Retinal pigment epithelial cell (primary cell): ENCODE results near the gene DAAM2.

Experiments used
- DNase-seq: peaks from one replicate; pipeline ENCODE4 v3.0.0-alpha.2; 2010; ENCODE audit warnings: low read depth
- H3K4me3 ChIP-seq: 2 replicates; pipeline ENCODE4 v1.5.1; 2011; ENCODE audit warnings: mild to moderate bottlenecking, low read length, control low read depth, moderate library complexity
- CTCF ChIP-seq: conservative IDR thresholded peaks from 2 replicates; pipeline ENCODE4 v1.5.1; 2011; ENCODE audit warnings: low read depth, low read length, control low read depth, inconsistent platforms

DAAM2 gene

GRCh38 chr6:39773782-39774181, 18.4 kb upstream of the DAAM2 start:
- DNase-seq: no peak
- no peak for TF ChIP-seq CTCF
- H3K4me3 ChIP-seq: no peak overlapping the region

GRCh38 chr6:39776581-39776980, 15.6 kb upstream of the DAAM2 start:
- no peak overlapping the region for H3K4me3 ChIP-seq
- no peak for TF ChIP-seq CTCF
- no peak for DNase-seq

GRCh38 chr6:39777218-39777617, 15.0 kb upstream of the DAAM2 start:
- DNase-seq: no peak
- no peak for TF ChIP-seq CTCF
- H3K4me3 ChIP-seq: no peak overlapping the region

- no peak for TF ChIP-seq CTCF
- DNase-seq: no peak
- no peak overlapping the region for H3K4me3 ChIP-seq
These were observed 14.5 kb upstream of the DAAM2 start for GRCh38 chr6:39777661-39778060.

- H3K4me3 ChIP-seq: no peak overlapping the region
- peak; percentile 84 for DNase-seq
- no peak for TF ChIP-seq CTCF
These were observed 13.5 kb upstream of the DAAM2 start for GRCh38 chr6:39778581-39779255.

- no peak for DNase-seq
- H3K4me3 ChIP-seq: no peak overlapping the region
- TF ChIP-seq CTCF: no peak
These were observed 6.9 kb upstream of the DAAM2 start for GRCh38 chr6:39785281-39785680.

- no peak for TF ChIP-seq CTCF
- DNase-seq: no peak
- H3K4me3 ChIP-seq: no peak overlapping the region
These were observed 5.5 kb upstream of the DAAM2 start for GRCh38 chr6:39786649-39787048.
